K562 (cell line): ENCODE measurements around the gene CCT7. TPM values are rescaled to one million over a fixed set of nuclear protein-coding genes. Genes with fewer than 3 reads are reported as not detected.

Experiments
- ARNT ChIP-seq, 2 experiments: fragments of 450-650 bp; IDR thresholded peaks; 2 replicates each; pipeline ENCODE4 v1.6.1; 2016; ENCODE audit warnings: mild to moderate bottlenecking in 1 of 2
- CBX2 ChIP-seq: fragments of 200-600 bp; sonication (generic); IDR thresholded peaks from one replicate; pipeline ENCODE4 v1.6.1; 2012; ENCODE audit warnings: mild to moderate bottlenecking, low read length, inconsistent platforms; ENCODE audit not compliant: insufficient read depth, poor library complexity, severe bottlenecking
- EWSR1 ChIP-seq: fragments of 450-650 bp; IDR thresholded peaks from 2 replicates; pipeline ENCODE4 v1.6.1; 2018; ENCODE audit warnings: borderline replicate concordance, mild to moderate bottlenecking, low read depth, moderate library complexity; ENCODE audit not compliant: partially characterized antibody
- NONO ChIP-seq, 2 experiments: fragments of 200-400 bp in 1 of 2; fragments of 450-650 bp in 1 of 2; formaldehyde crosslinking in 1 of 2; IDR thresholded peaks; 2 replicates each; pipeline ENCODE4 v1.6.1; 2017; ENCODE audit warnings: low read depth in 2 of 2, mild to moderate bottlenecking in 2 of 2, moderate library complexity in 2 of 2, low read length in 1 of 2
- SAFB2 ChIP-seq: fragments of 200-400 bp; formaldehyde crosslinking; IDR thresholded peaks from 2 replicates; pipeline ENCODE4 v1.6.1; 2018; ENCODE audit warnings: borderline replicate concordance, low read length, low read depth, moderate library complexity; ENCODE audit not compliant: severe bottlenecking
- ZNF436 ChIP-seq: fragments of 250-450, 450-650 bp; sonication (Bioruptor Pico); formaldehyde crosslinking; IDR thresholded peaks from 2 replicates; pipeline ENCODE4 v1.7.0; 2020; ENCODE audit warnings: mild to moderate bottlenecking
- polyA plus RNA-seq, 8 experiments: library from polyadenylated mRNA; depleted of rRNA in 4 of 8; stranded (reverse) in 5 of 8; unstranded in 3 of 8; fragments of >200 nt; fragmentation: Nextera tagmentation in 2 of 8; fragmentation: Illumina TruSeq in 1 of 8; extraction: Ambion mirVana in 2 of 8; extraction: Trizol in 1 of 8; gene quantifications; 2 replicates each; pipeline versions ENCODE4 v1.2.1 to v1.2.3, GENCODE V29; 2011 to 2014; ENCODE audit warnings: inconsistent platforms in 1 of 8, missing spikeins in 1 of 8
- total RNA-seq, 7 experiments: library from RNA; depleted of rRNA in 6 of 7; stranded (reverse); fragments of >200 nt in 6 of 7; fragmentation: Illumina TruSeq in 2 of 7; extraction: Trizol in 2 of 7; gene quantifications; 2 replicates each; pipeline versions ENCODE4 v1.2.1 to v1.2.3, GENCODE V29; 2011 to 2021; ENCODE audit warnings: low replicate concordance in 1 of 7
- TF ChIP-seq, protein P1 (sequence below): fragments of 250-450 bp; sonication (Bioruptor Pico); IDR thresholded peaks from 2 replicates; pipeline ENCODE4 v1.9.0; 2021; ENCODE audit warnings: mild to moderate bottlenecking, inconsistent platforms
- TF ChIP-seq, protein P2 (sequence below): sonication (generic); formaldehyde crosslinking; IDR thresholded peaks from 2 replicates; pipeline ENCODE4 v1.8.0; 2022; ENCODE audit warnings: missing genetic modification reagents, mild to moderate bottlenecking, borderline replicate concordance
- TF ChIP-seq, protein P3 (sequence below): IDR thresholded peaks from 3 replicates; pipeline ENCODE4 v1.6.1; 2011; ENCODE audit warnings: borderline replicate concordance, mild to moderate bottlenecking, moderate library complexity; ENCODE audit not compliant: insufficient read length; ENCODE audit errors: extremely low read depth
- TF ChIP-seq, protein P4 (sequence below): fragments of 450-650 bp; formaldehyde crosslinking; IDR thresholded peaks from 2 replicates; pipeline ENCODE4 v1.4.0; 2020; ENCODE audit warnings: mild to moderate bottlenecking
- TF ChIP-seq, protein P5 (sequence below), 2 experiments: fragments of 450-650 bp in 1 of 2; IDR thresholded peaks; 2 replicates each; pipeline ENCODE4 v1.6.1; 2011 to 2017; ENCODE audit warnings: low read depth in 2 of 2, antibody characterized with exemption in 1 of 2, borderline replicate concordance in 1 of 2, low read length in 1 of 2, mild to moderate bottlenecking in 1 of 2, mixed read lengths in 1 of 2; ENCODE audit not compliant: control insufficient read depth in 1 of 2

Gene CCT7
- total and polyA plus RNA-seq, 9 of the 15 experiments (the other 6 are each of a cell fraction or from before 2014, with no cell fraction given) = 326 to 856 (median 638) TPM

DNA sequence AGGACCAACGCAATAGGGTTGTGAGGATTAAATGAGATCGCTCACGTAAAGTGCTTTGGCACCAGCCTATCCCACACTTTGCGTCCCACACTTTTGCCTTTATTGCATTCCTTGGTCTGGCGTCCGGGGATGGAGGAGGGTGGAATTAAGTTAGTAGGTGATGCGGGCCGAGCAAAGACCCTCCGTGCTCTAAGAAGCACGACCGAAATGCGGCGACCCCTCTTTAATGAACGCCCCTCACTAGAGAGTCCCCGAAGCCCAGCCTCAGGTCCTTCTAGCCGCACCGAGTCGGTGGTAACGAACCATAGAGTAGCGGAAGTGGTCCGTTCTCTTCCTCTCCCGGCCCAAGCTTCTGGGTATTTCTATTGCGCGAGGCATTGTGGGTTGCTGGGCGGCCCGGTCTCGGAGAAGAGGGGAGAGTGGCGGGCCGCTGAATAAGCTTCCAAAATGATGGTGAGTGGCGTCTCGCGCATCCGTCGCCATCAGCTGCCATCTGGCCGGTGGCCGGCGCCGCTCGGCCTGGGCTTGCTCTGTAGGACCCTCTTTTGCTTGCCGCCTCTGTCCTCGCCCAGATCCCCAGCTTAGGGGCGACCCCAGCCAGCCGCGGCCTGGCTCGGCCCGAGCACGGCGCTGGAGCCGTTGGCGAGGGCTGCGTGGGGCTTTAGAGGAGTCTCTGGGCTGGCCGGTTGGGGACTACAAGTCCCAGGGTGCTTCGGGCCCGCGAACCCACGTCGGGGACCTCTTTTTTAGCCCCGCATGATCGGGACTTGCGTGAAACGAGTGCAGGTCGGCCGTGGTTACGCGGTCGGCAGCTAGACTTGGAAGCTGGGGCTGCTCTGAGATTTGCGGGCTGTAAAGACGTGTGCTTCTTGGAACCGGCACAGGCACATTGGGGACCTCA lies at the start of gene CCT7 (continued):
- TF ChIP-seq, protein P1, sequence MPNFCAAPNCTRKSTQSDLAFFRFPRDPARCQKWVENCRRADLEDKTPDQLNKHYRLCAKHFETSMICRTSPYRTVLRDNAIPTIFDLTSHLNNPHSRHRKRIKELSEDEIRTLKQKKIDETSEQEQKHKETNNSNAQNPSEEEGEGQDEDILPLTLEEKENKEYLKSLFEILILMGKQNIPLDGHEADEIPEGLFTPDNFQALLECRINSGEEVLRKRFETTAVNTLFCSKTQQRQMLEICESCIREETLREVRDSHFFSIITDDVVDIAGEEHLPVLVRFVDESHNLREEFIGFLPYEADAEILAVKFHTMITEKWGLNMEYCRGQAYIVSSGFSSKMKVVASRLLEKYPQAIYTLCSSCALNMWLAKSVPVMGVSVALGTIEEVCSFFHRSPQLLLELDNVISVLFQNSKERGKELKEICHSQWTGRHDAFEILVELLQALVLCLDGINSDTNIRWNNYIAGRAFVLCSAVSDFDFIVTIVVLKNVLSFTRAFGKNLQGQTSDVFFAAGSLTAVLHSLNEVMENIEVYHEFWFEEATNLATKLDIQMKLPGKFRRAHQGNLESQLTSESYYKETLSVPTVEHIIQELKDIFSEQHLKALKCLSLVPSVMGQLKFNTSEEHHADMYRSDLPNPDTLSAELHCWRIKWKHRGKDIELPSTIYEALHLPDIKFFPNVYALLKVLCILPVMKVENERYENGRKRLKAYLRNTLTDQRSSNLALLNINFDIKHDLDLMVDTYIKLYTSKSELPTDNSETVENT = peak; percentile 98
- peak; percentile 67 to 76; a peak in 2 of 4 replicates for TF ChIP-seq ARNT (IDR thresholded peaks at IDR 0.05)
- no peak for TF ChIP-seq ZNF436 (CRISPR knock-in tag)
- TF ChIP-seq CBX2 = no peak
- TF ChIP-seq, protein P2, sequence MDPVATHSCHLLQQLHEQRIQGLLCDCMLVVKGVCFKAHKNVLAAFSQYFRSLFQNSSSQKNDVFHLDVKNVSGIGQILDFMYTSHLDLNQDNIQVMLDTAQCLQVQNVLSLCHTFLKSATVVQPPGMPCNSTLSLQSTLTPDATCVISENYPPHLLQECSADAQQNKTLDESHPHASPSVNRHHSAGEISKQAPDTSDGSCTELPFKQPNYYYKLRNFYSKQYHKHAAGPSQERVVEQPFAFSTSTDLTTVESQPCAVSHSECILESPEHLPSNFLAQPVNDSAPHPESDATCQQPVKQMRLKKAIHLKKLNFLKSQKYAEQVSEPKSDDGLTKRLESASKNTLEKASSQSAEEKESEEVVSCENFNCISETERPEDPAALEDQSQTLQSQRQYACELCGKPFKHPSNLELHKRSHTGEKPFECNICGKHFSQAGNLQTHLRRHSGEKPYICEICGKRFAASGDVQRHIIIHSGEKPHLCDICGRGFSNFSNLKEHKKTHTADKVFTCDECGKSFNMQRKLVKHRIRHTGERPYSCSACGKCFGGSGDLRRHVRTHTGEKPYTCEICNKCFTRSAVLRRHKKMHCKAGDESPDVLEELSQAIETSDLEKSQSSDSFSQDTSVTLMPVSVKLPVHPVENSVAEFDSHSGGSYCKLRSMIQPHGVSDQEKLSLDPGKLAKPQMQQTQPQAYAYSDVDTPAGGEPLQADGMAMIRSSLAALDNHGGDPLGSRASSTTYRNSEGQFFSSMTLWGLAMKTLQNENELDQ (CRISPR knock-in tag) = no peak
- TF ChIP-seq, protein P3, sequence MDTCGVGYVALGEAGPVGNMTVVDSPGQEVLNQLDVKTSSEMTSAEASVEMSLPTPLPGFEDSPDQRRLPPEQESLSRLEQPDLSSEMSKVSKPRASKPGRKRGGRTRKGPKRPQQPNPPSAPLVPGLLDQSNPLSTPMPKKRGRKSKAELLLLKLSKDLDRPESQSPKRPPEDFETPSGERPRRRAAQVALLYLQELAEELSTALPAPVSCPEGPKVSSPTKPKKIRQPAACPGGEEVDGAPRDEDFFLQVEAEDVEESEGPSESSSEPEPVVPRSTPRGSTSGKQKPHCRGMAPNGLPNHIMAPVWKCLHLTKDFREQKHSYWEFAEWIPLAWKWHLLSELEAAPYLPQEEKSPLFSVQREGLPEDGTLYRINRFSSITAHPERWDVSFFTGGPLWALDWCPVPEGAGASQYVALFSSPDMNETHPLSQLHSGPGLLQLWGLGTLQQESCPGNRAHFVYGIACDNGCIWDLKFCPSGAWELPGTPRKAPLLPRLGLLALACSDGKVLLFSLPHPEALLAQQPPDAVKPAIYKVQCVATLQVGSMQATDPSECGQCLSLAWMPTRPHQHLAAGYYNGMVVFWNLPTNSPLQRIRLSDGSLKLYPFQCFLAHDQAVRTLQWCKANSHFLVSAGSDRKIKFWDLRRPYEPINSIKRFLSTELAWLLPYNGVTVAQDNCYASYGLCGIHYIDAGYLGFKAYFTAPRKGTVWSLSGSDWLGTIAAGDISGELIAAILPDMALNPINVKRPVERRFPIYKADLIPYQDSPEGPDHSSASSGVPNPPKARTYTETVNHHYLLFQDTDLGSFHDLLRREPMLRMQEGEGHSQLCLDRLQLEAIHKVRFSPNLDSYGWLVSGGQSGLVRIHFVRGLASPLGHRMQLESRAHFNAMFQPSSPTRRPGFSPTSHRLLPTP = no peak
- no peak for TF ChIP-seq SAFB2
- TF ChIP-seq, protein P4, sequence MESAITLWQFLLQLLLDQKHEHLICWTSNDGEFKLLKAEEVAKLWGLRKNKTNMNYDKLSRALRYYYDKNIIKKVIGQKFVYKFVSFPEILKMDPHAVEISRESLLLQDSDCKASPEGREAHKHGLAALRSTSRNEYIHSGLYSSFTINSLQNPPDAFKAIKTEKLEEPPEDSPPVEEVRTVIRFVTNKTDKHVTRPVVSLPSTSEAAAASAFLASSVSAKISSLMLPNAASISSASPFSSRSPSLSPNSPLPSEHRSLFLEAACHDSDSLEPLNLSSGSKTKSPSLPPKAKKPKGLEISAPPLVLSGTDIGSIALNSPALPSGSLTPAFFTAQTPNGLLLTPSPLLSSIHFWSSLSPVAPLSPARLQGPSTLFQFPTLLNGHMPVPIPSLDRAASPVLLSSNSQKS (CRISPR knock-in tag) = no peak
- peak in 1 of 2 experiments; percentile 75; a peak in 1 of 4 replicates for TF ChIP-seq NONO (IDR thresholded peaks at IDR 0.05; ENCODE audit: low read depth in 2 of 2, low read length in 1 of 2)
- TF ChIP-seq, protein P5, sequence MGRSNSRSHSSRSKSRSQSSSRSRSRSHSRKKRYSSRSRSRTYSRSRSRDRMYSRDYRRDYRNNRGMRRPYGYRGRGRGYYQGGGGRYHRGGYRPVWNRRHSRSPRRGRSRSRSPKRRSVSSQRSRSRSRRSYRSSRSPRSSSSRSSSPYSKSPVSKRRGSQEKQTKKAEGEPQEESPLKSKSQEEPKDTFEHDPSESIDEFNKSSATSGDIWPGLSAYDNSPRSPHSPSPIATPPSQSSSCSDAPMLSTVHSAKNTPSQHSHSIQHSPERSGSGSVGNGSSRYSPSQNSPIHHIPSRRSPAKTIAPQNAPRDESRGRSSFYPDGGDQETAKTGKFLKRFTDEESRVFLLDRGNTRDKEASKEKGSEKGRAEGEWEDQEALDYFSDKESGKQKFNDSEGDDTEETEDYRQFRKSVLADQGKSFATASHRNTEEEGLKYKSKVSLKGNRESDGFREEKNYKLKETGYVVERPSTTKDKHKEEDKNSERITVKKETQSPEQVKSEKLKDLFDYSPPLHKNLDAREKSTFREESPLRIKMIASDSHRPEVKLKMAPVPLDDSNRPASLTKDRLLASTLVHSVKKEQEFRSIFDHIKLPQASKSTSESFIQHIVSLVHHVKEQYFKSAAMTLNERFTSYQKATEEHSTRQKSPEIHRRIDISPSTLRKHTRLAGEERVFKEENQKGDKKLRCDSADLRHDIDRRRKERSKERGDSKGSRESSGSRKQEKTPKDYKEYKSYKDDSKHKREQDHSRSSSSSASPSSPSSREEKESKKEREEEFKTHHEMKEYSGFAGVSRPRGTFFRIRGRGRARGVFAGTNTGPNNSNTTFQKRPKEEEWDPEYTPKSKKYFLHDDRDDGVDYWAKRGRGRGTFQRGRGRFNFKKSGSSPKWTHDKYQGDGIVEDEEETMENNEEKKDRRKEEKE (IDR thresholded peaks at IDR 0.05; ENCODE audit: borderline replicate concordance in 1 of 2, control insufficient read depth in 1 of 2, low read depth in 2 of 2, low read length in 1 of 2) = peak in 1 of 2 experiments; percentile 95; a peak in 2 of 4 replicates
- TF ChIP-seq EWSR1 = no peak
